K562 (cell line): ENCODE measurements around the gene DTX3.

Source experiments
- EZH2 ChIP-seq: IDR thresholded peaks from 2 replicates; pipeline ENCODE4 v1.6.1; 2012; ENCODE audit warnings: low read depth, mild to moderate bottlenecking, inconsistent platforms, low read length, borderline replicate concordance
- FOXM1 ChIP-seq, 2 experiments: fragments of 450-650 bp in 1 of 2; sonication (generic) in 1 of 2; formaldehyde crosslinking in 1 of 2; IDR thresholded peaks; 2 replicates each; pipeline versions ENCODE4 v1.6.1 to v1.9.0; 2017 to 2022; ENCODE audit warnings: low read depth in 2 of 2, mild to moderate bottlenecking in 2 of 2, missing genetic modification reagents in 1 of 2, moderate library complexity in 1 of 2
- FOXO4 ChIP-seq: fragments of 450-650 bp; formaldehyde crosslinking; IDR thresholded peaks from 2 replicates; pipeline ENCODE4 v1.4.0; 2020; ENCODE audit warnings: mild to moderate bottlenecking, moderate library complexity
- NCOA6 ChIP-seq: fragments of 450-650 bp; IDR thresholded peaks from 2 replicates; pipeline ENCODE4 v1.6.1; 2017; ENCODE audit warnings: mild to moderate bottlenecking
- NFE2L1 ChIP-seq: fragments of 450-650 bp; IDR thresholded peaks from 2 replicates; pipeline ENCODE4 v1.6.1; 2016; ENCODE audit warnings: missing genetic modification characterization, low read depth, mild to moderate bottlenecking, missing compliant biosample characterization, moderate library complexity, borderline replicate concordance
- NR1H2 ChIP-seq: sonication (generic); formaldehyde crosslinking; IDR thresholded peaks from 2 replicates; pipeline ENCODE4 v1.4.0; 2020; ENCODE audit warnings: mild to moderate bottlenecking, missing genetic modification reagents
- SIN3B ChIP-seq: fragments of 450-650 bp; IDR thresholded peaks from 2 replicates; pipeline ENCODE4 v1.6.1; 2017; ENCODE audit warnings: low read depth, mild to moderate bottlenecking, moderate library complexity
- SMARCE1 ChIP-seq: fragments of 450-650 bp; IDR thresholded peaks from 2 replicates; pipeline ENCODE4 v1.7.1; 2016; ENCODE audit warnings: mild to moderate bottlenecking
- XRCC4 ChIP-seq: IDR thresholded peaks from one replicate; pipeline ENCODE4 v1.6.1; 2011; ENCODE audit not compliant: insufficient read depth, insufficient read length; ENCODE audit errors: extremely low read depth
- TF ChIP-seq, protein P1 (sequence below): fragments of 250-450 bp; sonication (Bioruptor Pico); IDR thresholded peaks from 2 replicates; pipeline ENCODE4 v1.4.0; 2020; ENCODE audit warnings: mild to moderate bottlenecking, moderate library complexity, borderline replicate concordance
- TF ChIP-seq, protein P2 (sequence below), 3 experiments: IDR thresholded peaks in 2 of 3; conservative IDR thresholded peaks in 1 of 3; 2 replicates each; pipeline ENCODE4 v1.5.1; 2011 to 2012; ENCODE audit warnings: low read length in 3 of 3, mild to moderate bottlenecking in 3 of 3, control low read depth in 2 of 3, improper control_type of control experiment in 1 of 3, inconsistent platforms in 1 of 3, low read depth in 1 of 3, mixed read lengths in 1 of 3, moderate library complexity in 1 of 3; ENCODE audit not compliant: insufficient read depth in 2 of 3

DNA sequence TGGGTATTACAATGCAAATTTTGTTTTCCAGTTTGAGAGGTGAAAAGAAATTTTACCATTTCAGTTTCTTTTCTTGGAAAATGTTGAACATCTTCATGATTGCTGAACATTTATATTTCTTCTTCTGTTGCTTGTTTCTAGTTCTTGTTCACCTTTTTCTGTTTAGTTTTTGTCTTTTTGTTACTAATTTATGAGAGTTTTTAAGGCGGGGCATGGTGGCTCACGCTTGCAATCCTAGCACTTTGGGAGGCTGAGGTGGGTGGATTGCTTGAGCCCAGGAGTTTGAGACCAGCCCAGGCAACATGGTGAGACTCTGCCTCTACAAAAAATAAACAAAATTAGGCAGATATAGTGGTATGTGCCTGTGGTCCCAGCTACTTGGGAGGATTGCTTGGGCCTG lies 44.1 kb upstream of the DTX3 start:
- no peak for TF ChIP-seq NCOA6
- no peak for TF ChIP-seq FOXM1 (IDR thresholded peaks at IDR 0.05; ENCODE audit: low read depth)
- no peak for TF ChIP-seq FOXM1 (CRISPR knock-in tag; IDR thresholded peaks at IDR 0.05; ENCODE audit: low read depth)
- no peak for TF ChIP-seq NFE2L1 (tag)
- no peak for TF ChIP-seq SIN3B
- no peak for TF ChIP-seq XRCC4
- TF ChIP-seq SMARCE1 = no peak
- no peak for TF ChIP-seq NR1H2 (CRISPR knock-in tag)
- TF ChIP-seq EZH2 = no peak
- TF ChIP-seq, protein P1, sequence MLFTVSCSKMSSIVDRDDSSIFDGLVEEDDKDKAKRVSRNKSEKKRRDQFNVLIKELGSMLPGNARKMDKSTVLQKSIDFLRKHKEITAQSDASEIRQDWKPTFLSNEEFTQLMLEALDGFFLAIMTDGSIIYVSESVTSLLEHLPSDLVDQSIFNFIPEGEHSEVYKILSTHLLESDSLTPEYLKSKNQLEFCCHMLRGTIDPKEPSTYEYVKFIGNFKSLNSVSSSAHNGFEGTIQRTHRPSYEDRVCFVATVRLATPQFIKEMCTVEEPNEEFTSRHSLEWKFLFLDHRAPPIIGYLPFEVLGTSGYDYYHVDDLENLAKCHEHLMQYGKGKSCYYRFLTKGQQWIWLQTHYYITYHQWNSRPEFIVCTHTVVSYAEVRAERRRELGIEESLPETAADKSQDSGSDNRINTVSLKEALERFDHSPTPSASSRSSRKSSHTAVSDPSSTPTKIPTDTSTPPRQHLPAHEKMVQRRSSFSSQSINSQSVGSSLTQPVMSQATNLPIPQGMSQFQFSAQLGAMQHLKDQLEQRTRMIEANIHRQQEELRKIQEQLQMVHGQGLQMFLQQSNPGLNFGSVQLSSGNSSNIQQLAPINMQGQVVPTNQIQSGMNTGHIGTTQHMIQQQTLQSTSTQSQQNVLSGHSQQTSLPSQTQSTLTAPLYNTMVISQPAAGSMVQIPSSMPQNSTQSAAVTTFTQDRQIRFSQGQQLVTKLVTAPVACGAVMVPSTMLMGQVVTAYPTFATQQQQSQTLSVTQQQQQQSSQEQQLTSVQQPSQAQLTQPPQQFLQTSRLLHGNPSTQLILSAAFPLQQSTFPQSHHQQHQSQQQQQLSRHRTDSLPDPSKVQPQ (CRISPR knock-in tag) = no peak
- TF ChIP-seq, protein P2, sequence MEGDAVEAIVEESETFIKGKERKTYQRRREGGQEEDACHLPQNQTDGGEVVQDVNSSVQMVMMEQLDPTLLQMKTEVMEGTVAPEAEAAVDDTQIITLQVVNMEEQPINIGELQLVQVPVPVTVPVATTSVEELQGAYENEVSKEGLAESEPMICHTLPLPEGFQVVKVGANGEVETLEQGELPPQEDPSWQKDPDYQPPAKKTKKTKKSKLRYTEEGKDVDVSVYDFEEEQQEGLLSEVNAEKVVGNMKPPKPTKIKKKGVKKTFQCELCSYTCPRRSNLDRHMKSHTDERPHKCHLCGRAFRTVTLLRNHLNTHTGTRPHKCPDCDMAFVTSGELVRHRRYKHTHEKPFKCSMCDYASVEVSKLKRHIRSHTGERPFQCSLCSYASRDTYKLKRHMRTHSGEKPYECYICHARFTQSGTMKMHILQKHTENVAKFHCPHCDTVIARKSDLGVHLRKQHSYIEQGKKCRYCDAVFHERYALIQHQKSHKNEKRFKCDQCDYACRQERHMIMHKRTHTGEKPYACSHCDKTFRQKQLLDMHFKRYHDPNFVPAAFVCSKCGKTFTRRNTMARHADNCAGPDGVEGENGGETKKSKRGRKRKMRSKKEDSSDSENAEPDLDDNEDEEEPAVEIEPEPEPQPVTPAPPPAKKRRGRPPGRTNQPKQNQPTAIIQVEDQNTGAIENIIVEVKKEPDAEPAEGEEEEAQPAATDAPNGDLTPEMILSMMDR (IDR thresholded peaks at IDR 0.05 in 2 of 3, conservative IDR thresholded peaks at IDR 0.05 in 1 of 3; ENCODE audit: insufficient read depth in 2 of 3, low read depth in 1 of 3, low read length in 3 of 3) = no peak
- TF ChIP-seq FOXO4 (CRISPR knock-in tag) = no peak
